HG02623 (cell line): Measurements from ENCODE around the gene PLA2G6.
"Not testable (repeated sequence)": the region's sequence is repeated elsewhere in the genome, so short reads cannot be mapped to it uniquely, and the experiment has no call there.

Experiments
- ATAC-seq: cut with Tn5 transposase; IDR thresholded peaks from one replicate; pipeline ENCODE4 v1.9.1; 2021; ENCODE audit warnings: moderate library complexity; ENCODE audit not compliant: unreplicated experiment

PLA2G6 gene

DNA sequence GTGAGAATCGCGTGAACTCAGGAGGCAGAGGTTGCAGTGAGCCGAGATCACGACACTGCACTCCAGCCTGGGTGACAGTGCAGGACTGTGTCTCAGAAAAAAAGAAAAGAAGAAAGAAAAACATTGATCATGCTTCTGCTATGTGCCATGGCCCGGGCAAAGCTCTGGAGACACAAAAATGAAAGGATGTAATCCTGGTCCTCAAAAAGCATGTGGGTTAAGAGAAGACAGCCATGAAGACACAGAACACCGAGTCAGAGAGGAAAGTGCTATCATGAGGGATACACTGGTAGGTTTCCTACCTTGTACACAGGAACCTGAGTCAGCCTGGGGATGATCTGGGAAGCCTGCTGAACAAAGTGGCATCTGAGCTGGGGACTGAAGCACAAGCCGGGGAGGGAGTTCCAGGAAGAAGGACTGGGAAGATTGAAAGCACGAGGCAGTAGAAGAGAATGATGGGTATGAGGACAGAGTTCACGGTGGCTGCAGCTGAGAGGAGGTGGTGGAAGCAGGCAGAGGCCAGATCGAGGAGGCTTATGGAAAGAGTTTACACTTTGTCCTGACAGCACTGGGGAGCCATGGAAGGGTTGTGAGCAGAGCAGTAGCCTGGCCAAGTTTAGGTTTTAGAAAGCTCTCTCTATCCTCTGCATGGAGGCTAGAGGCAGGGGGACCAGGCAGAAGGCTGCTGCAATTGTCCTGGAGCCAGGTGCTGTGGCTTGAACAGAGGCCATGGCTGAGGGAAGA, 10.3 kb upstream of the PLA2G6 start:
- no peak for ATAC-seq

DNA sequence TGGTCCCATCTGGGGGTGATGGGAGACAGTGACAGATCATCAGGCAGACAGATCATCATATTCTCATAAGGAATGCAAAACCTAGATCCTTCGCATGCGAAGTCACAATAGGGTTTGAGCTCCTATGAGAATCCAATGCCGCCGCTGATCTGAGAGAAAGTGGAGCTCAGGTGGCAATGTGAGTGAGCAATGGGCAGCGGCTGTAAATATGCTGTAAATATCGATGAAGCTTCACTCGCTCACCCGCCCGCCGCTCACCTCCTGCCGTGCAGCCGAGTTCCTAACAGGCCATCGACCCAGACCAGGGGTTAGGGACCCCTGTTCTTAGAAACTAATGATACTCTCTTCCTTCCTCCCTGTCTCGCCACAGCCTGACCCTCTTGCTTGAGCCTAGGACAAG, 9.4 kb upstream of the PLA2G6 start:
- ATAC-seq = no peak

DNA sequence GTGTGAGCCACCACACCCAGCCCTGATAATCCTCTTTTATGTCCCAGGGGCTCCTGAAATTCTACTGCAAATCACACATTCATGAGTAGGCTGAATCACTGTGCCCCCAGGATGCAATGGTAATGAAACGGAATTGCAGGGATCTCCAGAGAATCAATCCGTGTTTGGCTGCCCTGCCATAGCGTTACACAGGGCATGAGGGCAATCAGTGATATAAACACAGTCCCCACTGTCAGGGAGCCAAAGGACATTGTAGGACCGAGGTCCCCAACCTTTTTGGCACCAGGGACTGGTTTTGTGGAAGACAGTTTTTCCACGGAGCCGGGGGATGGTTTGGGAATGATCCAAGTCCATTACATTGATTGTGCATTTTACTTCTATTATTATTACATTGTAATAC, 9.0 kb upstream of the PLA2G6 start:
- ATAC-seq = no peak

DNA sequence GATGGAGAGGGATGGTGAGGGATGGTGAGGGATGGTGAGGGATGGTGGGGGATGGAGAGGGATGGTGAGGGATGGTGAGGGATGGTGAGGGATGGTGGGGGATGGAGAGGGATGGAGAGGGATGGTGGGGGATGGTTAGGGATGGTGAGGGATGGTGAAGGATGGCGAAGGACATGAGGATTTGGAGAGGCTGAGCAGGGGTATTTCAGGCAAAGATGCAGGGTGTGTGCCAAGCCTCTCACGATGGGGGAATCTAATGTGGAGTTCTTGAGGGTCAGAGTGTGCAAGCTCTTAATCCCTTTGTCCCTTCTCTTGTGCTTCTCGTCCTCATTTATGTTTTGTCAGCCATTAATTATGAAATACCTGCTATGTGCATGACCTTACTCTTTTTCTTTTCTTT, 7.5 kb upstream of the PLA2G6 start:
- ATAC-seq = no peak

DNA sequence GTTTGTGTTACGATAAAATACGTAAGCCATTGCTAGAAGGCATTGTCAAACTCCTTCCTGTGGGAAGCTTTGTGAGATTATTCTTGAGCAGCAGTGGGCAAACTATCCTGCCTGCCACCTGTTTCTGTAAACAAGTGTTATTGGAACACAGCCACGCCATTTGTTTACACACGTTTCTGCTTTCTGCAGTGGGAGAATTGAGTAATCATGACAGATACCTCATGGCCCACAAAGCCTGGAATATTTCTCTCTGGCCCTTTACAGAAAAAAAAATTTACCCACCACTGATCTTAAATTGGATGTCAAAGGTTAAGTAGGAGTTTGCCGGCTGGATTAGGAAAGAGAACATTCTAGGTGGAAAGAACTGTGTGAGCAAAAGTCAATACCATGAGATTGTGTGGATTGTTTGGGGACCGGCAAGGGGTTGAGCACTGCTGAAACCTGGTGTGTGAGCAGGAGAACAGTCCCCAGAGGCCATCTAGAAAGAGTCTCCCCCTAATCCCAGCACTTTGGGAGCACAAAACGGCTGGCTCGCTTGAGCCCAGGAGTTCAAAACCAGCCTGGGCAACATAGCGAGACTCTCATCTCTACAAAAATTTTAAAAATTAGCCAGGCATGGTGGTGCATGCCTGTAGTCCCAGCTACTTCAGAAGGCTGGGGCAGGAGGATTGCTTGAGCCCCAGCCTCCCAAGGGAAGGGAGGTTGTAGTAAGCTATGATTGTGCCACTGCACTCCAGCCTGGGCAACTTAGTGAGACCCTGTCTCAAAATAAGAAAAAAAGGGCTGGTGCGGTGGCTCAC, 6.0 kb upstream of the PLA2G6 start:
- ATAC-seq = no peak

DNA sequence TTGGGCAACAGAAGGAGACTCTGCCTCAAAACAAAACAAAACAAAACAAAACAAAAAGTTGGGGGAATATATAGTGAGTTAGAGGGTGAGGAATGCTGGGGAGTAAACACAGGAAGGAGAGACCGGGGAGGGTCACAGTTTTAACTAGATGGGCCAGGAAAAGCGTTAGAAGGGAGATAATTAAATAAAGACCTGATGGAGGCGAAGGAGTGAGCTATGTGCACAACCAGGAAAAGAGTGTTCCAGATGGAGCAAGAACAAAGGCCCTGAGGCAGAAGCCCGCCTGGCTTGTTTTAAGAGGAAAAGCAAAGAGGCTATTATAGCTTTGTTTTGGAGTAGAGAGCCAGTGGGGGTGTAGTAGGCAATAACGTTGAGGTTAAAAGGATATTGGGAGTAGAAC, 4.8 kb upstream of the PLA2G6 start:
- no peak for ATAC-seq

DNA sequence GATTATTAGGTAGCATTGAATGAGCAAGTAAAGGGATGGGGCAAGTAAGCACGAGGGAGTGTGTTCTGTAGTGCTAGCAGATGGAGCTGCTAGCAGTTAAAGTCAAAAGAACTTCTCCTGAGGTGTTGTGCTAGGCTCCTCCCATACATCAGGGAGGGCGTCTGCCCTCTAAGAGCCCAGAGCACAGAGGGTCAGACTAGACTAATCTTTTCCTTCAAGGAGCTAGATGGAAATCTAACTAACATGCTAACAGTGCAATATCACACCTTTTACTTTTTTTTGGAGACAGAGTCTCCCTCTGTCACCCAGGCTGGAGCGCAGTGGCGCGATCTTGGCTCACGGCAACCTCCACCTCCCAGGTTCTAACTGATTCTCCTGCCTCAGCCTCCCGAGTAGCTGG, 3.2 kb upstream of the PLA2G6 start:
- no peak for ATAC-seq

DNA sequence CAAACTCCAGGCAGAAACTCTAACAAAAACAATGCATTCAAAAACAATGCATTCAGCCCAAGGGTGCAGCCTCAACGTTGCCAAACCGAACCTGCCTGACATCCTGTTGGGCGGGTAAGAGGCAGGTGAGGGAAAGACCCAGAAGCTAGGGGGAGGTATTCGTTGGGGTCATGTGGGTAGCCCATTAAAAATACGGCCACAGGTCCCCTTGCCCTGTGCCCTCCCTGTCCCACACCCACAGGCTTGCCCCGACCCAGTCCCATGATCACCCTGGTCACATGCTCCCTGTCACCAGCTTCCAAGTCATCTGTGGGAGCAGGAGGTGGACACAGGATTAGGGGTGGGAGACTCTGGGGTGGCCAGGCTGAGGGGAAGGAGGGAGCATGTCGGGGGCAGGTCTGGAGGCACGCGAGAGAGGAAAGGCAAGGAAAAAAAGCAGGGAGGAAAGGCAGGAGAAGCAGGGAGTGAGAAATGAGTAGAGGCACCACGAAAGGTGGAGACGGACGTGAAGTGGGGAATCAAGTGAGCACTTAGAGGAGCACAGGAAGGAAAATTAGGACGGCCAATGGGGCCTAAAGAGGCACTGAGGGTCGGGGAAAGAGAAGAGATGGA, 683 bp downstream of the PLA2G6 start:
- ATAC-seq = no peak

DNA sequence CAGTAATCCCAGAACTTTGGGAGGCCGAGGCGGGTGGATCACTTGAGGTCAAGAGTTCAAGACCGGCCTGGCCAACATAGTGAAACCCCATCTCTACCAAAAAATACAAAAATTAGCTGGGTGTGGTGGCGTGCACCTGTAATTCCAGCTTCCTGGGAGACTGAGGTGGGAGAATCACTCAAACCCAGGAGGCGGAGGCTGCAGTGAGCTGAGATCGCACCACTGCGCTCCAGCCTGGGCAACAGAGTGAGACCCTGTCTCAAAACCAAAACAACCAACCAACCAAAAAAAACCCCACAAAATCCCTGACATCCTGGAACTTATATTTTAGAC, 3.1 kb downstream of the PLA2G6 start:
- ATAC-seq = not testable (repeated sequence)

DNA sequence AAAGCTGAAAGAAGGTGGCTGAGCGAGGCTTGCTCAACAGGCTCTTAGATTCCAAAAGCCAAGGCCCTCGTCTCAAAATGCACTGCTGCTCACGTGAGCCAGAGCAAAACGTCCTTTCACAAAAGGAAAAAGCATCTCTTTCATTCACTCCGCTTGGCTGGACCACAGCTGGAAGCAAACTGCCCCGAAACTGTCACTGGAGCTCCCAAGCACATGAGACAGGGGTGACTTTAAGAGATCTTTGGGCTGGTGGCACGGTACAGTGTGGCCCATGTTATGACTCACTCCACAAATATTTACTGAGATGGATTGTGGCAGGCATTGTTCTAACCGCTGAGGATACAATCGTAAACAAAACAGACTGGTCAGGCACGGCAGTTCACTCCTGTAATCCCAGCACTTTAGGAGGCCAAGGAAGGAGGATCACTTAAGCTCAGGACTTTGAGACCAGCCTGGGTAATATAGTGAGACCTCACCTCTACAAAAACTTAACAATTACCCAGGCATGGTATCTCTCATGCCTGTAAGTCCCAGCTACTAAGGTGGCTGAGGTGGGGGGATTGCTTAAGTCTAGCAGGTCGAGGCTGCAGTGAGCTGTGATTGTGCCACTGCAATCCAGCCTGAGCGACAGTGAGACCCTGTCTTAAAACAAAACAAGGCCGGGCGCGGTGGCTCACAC, 3.6 kb downstream of the PLA2G6 start:
- no peak for ATAC-seq

DNA sequence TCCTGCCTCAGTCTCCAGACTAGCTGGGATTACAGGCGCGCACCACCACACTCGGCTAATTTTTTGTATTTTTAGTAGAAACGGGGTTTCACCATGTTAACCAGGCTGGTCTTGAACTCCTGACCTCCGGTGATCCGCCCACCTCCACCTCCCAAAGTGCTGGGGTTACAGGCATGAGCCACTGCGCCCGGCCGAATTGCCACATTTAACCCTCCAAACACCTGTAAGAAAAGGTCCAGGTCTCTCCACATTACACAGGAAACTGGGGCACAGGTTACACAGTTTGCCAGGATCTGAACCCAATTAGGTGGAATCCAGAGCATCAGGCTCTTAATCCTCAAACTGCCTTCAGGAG, 4.1 kb downstream of the PLA2G6 start:
- not testable (repeated sequence) for ATAC-seq

DNA sequence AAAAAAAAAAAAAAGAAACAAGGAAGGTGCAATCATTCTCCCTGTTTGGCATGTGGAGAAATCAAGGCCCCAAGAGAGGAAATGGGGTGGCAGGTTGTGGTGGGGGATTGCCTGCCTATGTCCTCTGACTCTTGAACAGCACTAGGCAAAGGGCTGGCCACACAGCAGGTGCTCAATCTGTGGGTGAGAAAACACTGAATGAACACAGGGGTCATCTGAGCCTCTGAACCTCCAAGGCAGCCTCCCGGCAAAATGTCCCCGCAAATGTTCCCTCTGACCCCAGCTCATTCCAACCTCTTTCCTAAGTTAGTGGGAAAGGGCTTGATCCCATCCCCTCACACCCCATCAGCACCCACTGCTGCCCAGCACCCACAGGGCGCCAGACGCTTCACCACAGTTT, 4.6 kb downstream of the PLA2G6 start:
- no peak for ATAC-seq

DNA sequence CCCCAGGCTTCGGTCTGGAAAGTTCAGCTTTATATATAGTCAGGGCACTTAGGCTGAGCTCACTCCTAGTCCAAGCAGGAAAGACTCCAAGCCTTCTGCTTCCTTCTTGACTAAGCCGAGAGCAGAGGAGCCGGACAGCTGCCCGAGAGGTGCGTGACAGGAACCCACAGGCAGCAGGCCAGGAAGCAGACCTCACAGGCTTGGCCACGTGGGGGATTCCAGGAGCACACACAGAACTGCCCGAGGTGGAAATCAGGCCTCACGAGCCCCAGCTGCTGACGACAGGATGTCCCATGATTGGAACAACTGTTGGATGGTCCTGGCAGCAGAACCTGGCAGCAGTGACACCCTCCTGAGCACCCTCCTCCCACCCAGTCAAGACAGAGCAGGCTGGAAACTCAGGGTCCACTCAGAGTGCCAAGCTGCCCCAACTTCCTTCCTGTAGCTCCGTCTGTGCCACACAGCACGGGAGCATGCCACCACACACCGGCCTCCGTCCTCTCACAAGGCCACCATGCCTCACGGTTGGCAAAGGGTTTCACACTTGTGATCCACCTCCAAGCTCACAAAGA, 5.4 kb downstream of the PLA2G6 start:
- ATAC-seq = no peak

DNA sequence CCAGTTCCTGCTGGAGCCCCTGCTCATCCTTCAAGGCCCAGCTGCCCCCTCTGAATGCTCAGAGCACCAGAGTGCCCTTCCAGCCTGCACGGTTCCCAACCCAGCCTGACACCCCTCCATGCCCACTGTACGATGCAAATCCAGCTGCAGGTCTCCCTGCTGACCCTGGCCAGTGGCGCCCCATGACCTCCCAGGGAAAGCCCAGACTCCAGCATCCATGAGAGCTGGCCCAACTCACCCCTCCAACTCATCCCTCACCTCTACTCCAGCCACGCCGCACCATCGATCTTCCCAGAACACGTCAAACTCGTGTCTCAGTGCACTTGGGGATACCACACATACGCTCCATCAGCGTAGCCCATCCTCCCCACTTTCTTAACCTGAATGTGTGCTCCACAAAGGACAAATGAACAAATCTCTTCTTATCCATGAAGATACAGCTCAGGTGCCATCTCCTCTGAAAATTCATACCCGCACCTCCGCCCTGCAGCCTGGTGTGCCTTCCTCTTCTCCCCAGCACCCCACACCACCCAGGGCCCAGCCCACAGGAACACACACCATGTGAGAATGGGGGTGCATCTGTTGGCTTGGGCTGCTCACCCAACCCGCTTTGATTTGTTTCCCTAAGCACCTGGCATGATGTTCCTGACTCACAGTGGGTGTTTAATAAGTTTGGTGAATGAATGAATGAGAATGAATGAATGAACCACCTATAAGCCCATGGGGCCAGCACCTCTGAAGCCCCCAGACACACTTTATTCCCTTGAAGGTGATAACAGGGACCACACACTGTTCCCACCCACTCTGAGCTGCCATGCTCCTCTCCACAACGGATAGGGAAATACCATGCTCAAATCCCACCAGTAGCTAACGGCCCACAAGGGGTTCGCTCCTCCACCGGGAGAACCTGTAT, 6.2 kb downstream of the PLA2G6 start:
- no peak for ATAC-seq

DNA sequence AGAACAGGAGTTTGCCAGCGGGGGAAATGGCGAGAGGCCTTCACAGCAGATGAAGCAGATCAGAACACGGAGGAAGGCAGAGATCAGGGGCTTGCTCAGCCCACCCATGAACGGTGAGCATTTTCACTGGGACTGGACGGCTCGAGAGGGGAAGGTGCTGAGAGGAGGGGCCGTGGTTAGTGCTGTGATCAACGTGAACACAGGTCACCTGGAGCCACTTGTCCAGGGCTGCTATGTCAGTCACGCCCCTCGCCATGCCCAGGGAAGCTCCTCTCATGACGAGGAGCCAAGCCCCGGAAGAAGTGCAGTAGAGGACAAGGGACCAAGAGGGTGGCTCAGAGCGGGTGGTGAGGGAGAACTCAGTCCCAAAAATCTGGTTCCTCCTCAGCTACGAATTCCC, 7.0 kb downstream of the PLA2G6 start:
- no peak for ATAC-seq

DNA sequence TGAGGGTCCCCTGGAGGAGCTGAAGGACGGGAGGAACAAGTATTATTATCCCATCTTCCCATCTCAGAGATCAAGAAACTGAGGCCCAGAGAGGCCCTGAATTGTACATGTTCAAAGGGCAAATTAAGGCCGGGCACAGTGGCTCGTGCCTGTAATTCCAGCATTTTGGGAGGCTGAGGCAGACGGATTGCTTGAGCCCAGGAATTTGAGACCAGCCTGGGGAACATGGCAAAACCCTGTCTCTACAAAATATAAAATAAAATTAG, 8.1 kb downstream of the PLA2G6 start:
- ATAC-seq = no peak

DNA sequence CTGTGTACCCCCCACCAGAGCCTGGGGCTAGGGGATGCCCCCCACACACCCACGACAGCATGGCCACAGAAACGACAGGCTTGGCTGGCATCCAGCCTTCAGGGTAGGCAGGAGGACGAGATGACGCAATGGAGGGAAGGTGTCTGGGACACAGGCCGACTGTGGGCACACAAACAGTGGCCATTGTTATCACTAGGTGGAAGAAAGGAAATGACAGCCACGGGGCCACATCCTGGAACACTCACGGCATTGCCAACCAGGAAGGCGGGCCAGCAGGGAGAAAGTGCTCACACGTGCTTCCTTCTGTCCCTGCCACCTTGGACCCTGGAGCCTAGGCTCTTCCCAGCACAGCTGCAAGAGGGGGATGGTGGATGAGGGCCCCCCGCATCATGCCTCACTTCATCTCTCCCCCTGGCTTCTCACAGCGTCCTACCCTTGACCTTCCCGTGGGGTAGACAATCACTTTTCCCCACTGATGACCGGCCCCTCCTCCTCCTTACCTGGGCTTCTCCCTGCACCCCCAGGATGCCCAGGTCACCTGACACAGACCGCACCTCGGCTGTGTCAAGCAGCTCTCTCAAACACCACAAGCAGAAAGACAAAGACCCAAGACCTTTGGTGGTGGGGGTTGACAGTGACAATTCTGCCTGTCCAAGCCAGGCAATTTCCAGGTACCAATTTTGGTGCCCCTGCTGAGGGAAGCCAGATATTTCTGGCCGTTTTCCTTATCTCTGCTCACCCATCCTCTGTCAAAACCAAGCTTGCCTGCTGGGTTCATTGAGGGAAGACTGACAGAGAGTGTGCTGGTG, 8.6 kb downstream of the PLA2G6 start:
- ATAC-seq = no peak

DNA sequence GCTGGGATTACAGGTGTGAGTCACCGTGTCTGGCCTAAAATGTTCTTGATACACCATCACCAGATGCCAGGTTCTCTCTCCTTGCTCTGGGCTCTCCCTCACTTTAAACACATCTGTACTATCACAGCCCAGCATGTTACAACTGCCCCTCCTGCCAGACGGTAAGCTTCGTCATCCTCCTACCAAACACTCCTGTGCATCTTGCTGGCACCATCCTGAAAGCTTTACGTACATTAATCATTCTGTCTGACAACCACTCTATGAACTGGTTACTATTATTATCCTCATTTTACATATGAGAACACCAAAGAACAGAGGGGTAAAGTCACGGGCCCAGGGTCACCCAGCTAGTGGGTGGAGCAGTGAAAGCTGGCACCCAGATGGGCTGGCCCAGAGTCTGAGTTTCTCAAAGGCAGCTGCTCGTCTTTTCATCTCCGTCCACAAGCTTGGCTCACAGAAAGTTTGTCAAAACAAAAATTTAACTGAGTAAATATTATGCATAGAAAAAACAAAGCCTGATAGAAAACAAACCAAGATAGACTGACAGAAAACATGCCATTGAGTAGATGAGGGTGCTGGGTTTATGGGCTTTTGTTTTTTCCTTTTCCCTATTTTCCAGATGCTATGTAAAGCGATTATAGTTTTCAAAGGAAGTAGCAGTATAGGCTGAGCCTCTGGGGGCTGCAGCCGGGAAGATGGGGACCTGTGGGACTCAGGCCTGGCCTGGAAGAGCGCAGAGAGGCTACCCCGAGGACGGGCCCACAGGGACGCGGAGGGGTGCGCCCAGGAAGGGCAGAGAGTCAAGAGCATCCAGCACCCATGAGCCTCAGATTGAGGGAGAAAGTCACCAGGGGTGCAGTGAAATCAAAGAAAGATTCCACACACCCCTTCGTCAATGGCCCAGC, 9.5 kb downstream of the PLA2G6 start:
- no peak for ATAC-seq

DNA sequence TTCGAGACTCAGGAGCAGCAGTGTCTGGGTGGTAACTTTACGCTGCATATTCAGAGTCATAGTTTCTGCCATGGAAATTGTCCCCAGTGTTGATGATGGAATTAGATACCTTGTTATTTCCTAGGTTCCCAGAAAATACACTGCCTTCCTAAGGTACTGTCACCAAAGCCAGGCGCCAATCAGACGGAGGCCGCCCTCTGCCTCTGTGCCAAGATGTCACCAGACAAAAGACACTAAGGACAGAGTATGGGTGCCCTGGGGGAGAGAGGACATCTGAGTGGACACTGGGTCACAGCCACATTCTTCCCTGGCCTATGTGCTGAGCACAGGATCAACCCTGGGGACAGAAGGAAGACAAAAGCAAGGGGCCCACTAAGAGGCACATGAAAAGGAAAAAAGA, 11.2 kb downstream of the PLA2G6 start:
- ATAC-seq = no peak
